Stimulated activated CD8-positive, alpha-beta memory T cell treated with anti-CD3 and anti-CD28 coated beads, Interleukin-2, amount 100 ng/mL, for 1 hour (primary cell): ENCODE results near the gene REEP6.
"Not testable (repeated sequence)": the region's sequence is repeated elsewhere in the genome, so short reads cannot be mapped to it uniquely, and the experiment has no call there.

Experiments used
- DNase-seq, 2 donors: peaks; one replicate each; pipeline ENCODE4 v3.0.0-alpha.2; 2020; ENCODE audit warnings: low read depth in 2 of 2

REEP6 gene

GRCh38 chr19:1507763-1508506 lies 17.0 kb downstream of the REEP6 start:
- DNase-seq = peak; percentile 72 to 82

- no peak for DNase-seq
These were observed 17.5 kb downstream of the REEP6 start for GRCh38 chr19:1508507-1508856.

GRCh38 chr19:1509602-1510441 lies 18.8 kb downstream of the REEP6 start:
- no peak for DNase-seq

- DNase-seq = no peak
These were observed 19.4 kb downstream of the REEP6 start for GRCh38 chr19:1510442-1510806.

GRCh38 chr19:1510807-1511206 lies 19.8 kb downstream of the REEP6 start:
- DNase-seq = no peak

GRCh38 chr19:1511318-1512317 lies 20.6 kb downstream of the REEP6 start:
- no peak for DNase-seq

- peak; percentile 17 to 27 for DNase-seq
These were observed 21.9 kb downstream of the REEP6 start, which contains the start of gene ADAMTSL5 for GRCh38 chr19:1512671-1513498. ADAMTSL5 (minus strand) TSS chr19:1513019; CDS start chr19:1510943, 2,076 bp downstream.

GRCh38 chr19:1513499-1514294 lies 22.7 kb downstream of the REEP6 start:
- DNase-seq = peak; percentile 14 to 45

GRCh38 chr19:1514295-1514661 lies 23.3 kb downstream of the REEP6 start:
- DNase-seq = no peak

GRCh38 chr19:1514986-1515721 lies 24.2 kb downstream of the REEP6 start:
- DNase-seq = no peak

GRCh38 chr19:1516395-1516753 lies 25.4 kb downstream of the REEP6 start:
- DNase-seq = no peak

GRCh38 chr19:1518471-1518870 lies 27.5 kb downstream of the REEP6 start:
- no peak for DNase-seq

GRCh38 chr19:1519802-1520201 lies 28.8 kb downstream of the REEP6 start:
- not testable (repeated sequence) for DNase-seq

GRCh38 chr19:1520203-1520780 lies 29.3 kb downstream of the REEP6 start:
- DNase-seq = no peak

GRCh38 chr19:1521636-1522035 lies 30.7 kb downstream of the REEP6 start:
- no peak for DNase-seq

- no peak for DNase-seq
These were observed 31.1 kb downstream of the REEP6 start for GRCh38 chr19:1522061-1522460.

GRCh38 chr19:1522838-1523237 lies 31.9 kb downstream of the REEP6 start:
- no peak for DNase-seq

- no peak for DNase-seq
These were observed 32.7 kb downstream of the REEP6 start, which contains the start of gene PLK5 for GRCh38 chr19:1523412-1524286. PLK5 (plus strand) TSS chr19:1524077; CDS start chr19:1526997, 2,920 bp downstream.
